Sigmoid colon (tissue), 4 donors: ENCODE results near the gene PRCP.

Experiments
- POLR2A ChIP-seq, 2 donors: fragments of 450-650 bp; IDR thresholded peaks; one replicate each; pipeline ENCODE4 v1.6.1; 2016; ENCODE audit warnings: antibody characterized with exemption in 2 of 2, mild to moderate bottlenecking in 2 of 2, moderate library complexity in 2 of 2
- POLR2AphosphoS5 ChIP-seq, 4 donors: sonication (generic); formaldehyde crosslinking; IDR thresholded peaks; one replicate each; pipeline ENCODE4 v1.6.1; 2017; ENCODE audit warnings: antibody characterized with exemption in 4 of 4
- TF ChIP-seq, protein P1 (sequence below), 4 experiments: fragments of 450-650 bp in 3 of 4; fragments of 200-600 bp in 1 of 4; IDR thresholded peaks; one replicate each; pipeline ENCODE4 v1.5.1; 2016 to 2019; ENCODE audit warnings: antibody characterized with exemption in 4 of 4, mild to moderate bottlenecking in 3 of 4, moderate library complexity in 2 of 4

DNA sequence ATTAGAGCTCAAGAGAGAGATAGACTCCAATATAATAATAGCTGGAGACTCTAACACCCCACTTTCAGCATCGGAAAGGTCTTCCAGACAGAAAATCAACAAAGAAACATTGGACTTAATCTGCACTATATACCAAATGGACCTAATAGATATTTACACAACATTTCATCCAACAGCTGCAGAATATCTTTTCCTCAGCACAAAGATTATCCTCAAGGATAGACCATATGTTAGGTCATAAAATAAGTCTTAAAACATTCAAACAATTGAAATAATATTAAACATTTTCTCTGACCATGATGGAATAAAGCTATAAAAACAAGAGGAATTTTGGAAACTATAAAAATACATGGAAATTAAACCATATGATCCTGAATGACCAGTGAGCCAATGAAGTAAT lies 121.5 kb downstream of the PRCP start:
- TF ChIP-seq, protein P1, sequence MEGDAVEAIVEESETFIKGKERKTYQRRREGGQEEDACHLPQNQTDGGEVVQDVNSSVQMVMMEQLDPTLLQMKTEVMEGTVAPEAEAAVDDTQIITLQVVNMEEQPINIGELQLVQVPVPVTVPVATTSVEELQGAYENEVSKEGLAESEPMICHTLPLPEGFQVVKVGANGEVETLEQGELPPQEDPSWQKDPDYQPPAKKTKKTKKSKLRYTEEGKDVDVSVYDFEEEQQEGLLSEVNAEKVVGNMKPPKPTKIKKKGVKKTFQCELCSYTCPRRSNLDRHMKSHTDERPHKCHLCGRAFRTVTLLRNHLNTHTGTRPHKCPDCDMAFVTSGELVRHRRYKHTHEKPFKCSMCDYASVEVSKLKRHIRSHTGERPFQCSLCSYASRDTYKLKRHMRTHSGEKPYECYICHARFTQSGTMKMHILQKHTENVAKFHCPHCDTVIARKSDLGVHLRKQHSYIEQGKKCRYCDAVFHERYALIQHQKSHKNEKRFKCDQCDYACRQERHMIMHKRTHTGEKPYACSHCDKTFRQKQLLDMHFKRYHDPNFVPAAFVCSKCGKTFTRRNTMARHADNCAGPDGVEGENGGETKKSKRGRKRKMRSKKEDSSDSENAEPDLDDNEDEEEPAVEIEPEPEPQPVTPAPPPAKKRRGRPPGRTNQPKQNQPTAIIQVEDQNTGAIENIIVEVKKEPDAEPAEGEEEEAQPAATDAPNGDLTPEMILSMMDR (IDR thresholded peaks at IDR 0.05): no peak
- no peak for TF ChIP-seq POLR2AphosphoS5 (IDR thresholded peaks at IDR 0.05)
- no peak for TF ChIP-seq POLR2A (IDR thresholded peaks at IDR 0.05)
